CD14-positive monocyte (primary cell): Measurements from ENCODE around the gene UBR3. TPM values are rescaled to one million over a fixed set of nuclear protein-coding genes. Genes with fewer than 3 reads are reported as not detected.

Experiments
- DNase-seq, 3 donors: peaks; one replicate each; pipeline ENCODE4 v3.0.0-alpha.2; 2011 to 2022
- H2AFZ ChIP-seq: 2 replicates; pipeline ENCODE4 v1.6.0; 2012; ENCODE audit warnings: mild to moderate bottlenecking, low read depth, low read length, inconsistent platforms; ENCODE audit not compliant: insufficient read depth, poor library complexity, severe bottlenecking
- H3K27ac ChIP-seq, 2 donors: 1 replicate in 1 of 2; 2 replicates in 1 of 2; pipeline ENCODE4 v1.5.1; 2012 to 2013; ENCODE audit warnings: low read length in 2 of 2, control low read depth in 1 of 2, inconsistent platforms in 1 of 2, low read depth in 1 of 2, mild to moderate bottlenecking in 1 of 2
- H3K27me3 ChIP-seq, 2 donors: one replicate each; pipeline versions ENCODE4 v1.6.0 to v1.6.1; 2011 to 2013; ENCODE audit warnings: low read length in 2 of 2; ENCODE audit not compliant: control insufficient read depth in 2 of 2, insufficient read depth in 2 of 2
- H3K36me3 ChIP-seq, 2 donors: replicated peaks in 1 of 2; 1 replicate in 1 of 2; 2 replicates in 1 of 2; pipeline versions ENCODE4 v1.5.1 to v1.6.1; 2012 to 2013; ENCODE audit warnings: low read length in 2 of 2, control low read depth in 1 of 2, inconsistent platforms in 1 of 2, mild to moderate bottlenecking in 1 of 2; ENCODE audit not compliant: insufficient read depth in 2 of 2, control insufficient read depth in 1 of 2
- H3K4me1 ChIP-seq, 2 donors: 1 replicate in 1 of 2; 2 replicates in 1 of 2; pipeline versions ENCODE4 v1.5.1 to v1.6.1; 2012 to 2013; ENCODE audit warnings: low read length in 2 of 2, control low read depth in 1 of 2, inconsistent platforms in 1 of 2, mild to moderate bottlenecking in 1 of 2, moderate library complexity in 1 of 2; ENCODE audit not compliant: insufficient read depth in 2 of 2, control insufficient read depth in 1 of 2
- H3K4me2 ChIP-seq: replicated peaks from 2 replicates; pipeline ENCODE3; 2012; ENCODE audit warnings: low read length, moderate library complexity, mild to moderate bottlenecking; ENCODE audit not compliant: poor library complexity, severe bottlenecking; ENCODE audit errors: extremely low read depth
- H3K4me3 ChIP-seq, 3 experiments: fragments of 200-600 bp in 1 of 3; sonication (generic) in 1 of 3; replicated peaks in 1 of 3; 1 replicate in 2 of 3; 2 replicates in 1 of 3; pipeline ENCODE4 v1.5.1; 2011 to 2013; ENCODE audit warnings: low read length in 3 of 3, mild to moderate bottlenecking in 3 of 3, control low read depth in 2 of 3, low read depth in 2 of 3, inconsistent platforms in 1 of 3, moderate library complexity in 1 of 3
- H3K79me2 ChIP-seq: 2 replicates; pipeline ENCODE4 v1.6.0; 2012; ENCODE audit warnings: mild to moderate bottlenecking, control low read depth, inconsistent platforms, low read length, moderate library complexity; ENCODE audit not compliant: insufficient read depth
- H3K9ac ChIP-seq: 2 replicates; pipeline ENCODE4 v1.6.0; 2017; ENCODE audit warnings: low read length, mild to moderate bottlenecking; ENCODE audit not compliant: insufficient read depth, poor library complexity, severe bottlenecking
- H3K9me3 ChIP-seq, 2 donors: replicated peaks in 1 of 2; 1 replicate in 1 of 2; 2 replicates in 1 of 2; pipeline versions ENCODE4 v1.5.1 to v1.6.1; 2012 to 2013; ENCODE audit warnings: low read length in 2 of 2, control low read depth in 1 of 2; ENCODE audit not compliant: control insufficient read depth in 1 of 2, insufficient read depth in 1 of 2
- H4K20me1 ChIP-seq: 2 replicates; pipeline ENCODE4 v1.6.0; 2012; ENCODE audit warnings: mild to moderate bottlenecking, low read length, control low read depth, moderate library complexity; ENCODE audit not compliant: insufficient read depth
- H3K27ac Mint-ChIP-seq, 7 donors: one replicate each; pipeline ENCODE4 v1.8.0; 2020; ENCODE audit warnings: mild to moderate bottlenecking in 7 of 7, mixed read lengths in 7 of 7, moderate library complexity in 6 of 7, inconsistent platforms in 2 of 7
- H3K27me3 Mint-ChIP-seq, 3 donors: one replicate each; pipeline ENCODE4 v1.8.0; 2021 to 2022; ENCODE audit warnings: low read depth in 3 of 3, mild to moderate bottlenecking in 3 of 3, mixed read lengths in 3 of 3, moderate library complexity in 3 of 3, inconsistent platforms in 1 of 3
- H3K36me3 Mint-ChIP-seq, 2 donors: one replicate each; pipeline ENCODE4 v1.8.0; 2020; ENCODE audit warnings: mixed read lengths in 2 of 2, inconsistent platforms in 1 of 2, mild to moderate bottlenecking in 1 of 2
- H3K4me1 Mint-ChIP-seq: one replicate; pipeline ENCODE4 v1.8.0; 2020; ENCODE audit warnings: mild to moderate bottlenecking, mixed read lengths
- H3K4me3 Mint-ChIP-seq, 2 donors: one replicate each; pipeline ENCODE4 v1.8.0; 2020; ENCODE audit warnings: mild to moderate bottlenecking in 2 of 2, mixed read lengths in 2 of 2, moderate library complexity in 1 of 2
- H3K9me3 Mint-ChIP-seq, 7 donors: one replicate each; pipeline ENCODE4 v1.8.0; 2020 to 2022; ENCODE audit warnings: mixed read lengths in 7 of 7, mild to moderate bottlenecking in 6 of 7, moderate library complexity in 6 of 7, inconsistent platforms in 2 of 7
- WGBS: methylation state at CpG from one replicate; pipeline ENCODE4 v1.1.5; 2013; ENCODE audit warnings: missing lambda C conversion rate; ENCODE audit not compliant: insufficient coverage; 5-methylcytosine and 5-hydroxymethylcytosine counted together
- intact Hi-C, 2 donors: fragments of 100-400 bp; cut with micrococcal nuclease; formaldehyde crosslinking; loops; one replicate each; pipeline versions ENCODE4 v1.15.0 to v1.15.1; 2023
- polyA minus RNA-seq: library from RNA; depleted of rRNA, polyadenylated mRNA; stranded (reverse); fragments of >200 nt; gene quantifications from 2 replicates; pipeline ENCODE4 v1.2.3, GENCODE V29; 2012
- polyA plus RNA-seq, 3 donors: library from polyadenylated mRNA; depleted of rRNA in 1 of 3; unstranded in 2 of 3; stranded (reverse) in 1 of 3; fragments of 300-500 nt in 2 of 3; fragments of >200 nt in 1 of 3; fragmentation: Illumina TruSeq in 2 of 3; gene quantifications; 1 replicate in 2 of 3; 2 replicates in 1 of 3; pipeline ENCODE4 v1.2.3, GENCODE V29; 2012 to 2021
- total RNA-seq, 12 experiments: library from RNA in 1 of 12; stranded (reverse) in 1 of 12; fragments of 120-200 nt in 1 of 12; gene quantifications; one replicate each; pipeline ENCODE4 v1.2.4 and lab custom pipeline; 2013 to 2026; ENCODE audit warnings: mixed read lengths in 6 of 12, inconsistent platforms in 1 of 12
- TF ChIP-seq, protein P1 (sequence below): fragments of 200-600 bp; IDR thresholded peaks from one replicate; pipeline ENCODE4 v1.8.0; 2022; ENCODE audit warnings: antibody characterized with exemption, mild to moderate bottlenecking

UBR3 gene, protein sequence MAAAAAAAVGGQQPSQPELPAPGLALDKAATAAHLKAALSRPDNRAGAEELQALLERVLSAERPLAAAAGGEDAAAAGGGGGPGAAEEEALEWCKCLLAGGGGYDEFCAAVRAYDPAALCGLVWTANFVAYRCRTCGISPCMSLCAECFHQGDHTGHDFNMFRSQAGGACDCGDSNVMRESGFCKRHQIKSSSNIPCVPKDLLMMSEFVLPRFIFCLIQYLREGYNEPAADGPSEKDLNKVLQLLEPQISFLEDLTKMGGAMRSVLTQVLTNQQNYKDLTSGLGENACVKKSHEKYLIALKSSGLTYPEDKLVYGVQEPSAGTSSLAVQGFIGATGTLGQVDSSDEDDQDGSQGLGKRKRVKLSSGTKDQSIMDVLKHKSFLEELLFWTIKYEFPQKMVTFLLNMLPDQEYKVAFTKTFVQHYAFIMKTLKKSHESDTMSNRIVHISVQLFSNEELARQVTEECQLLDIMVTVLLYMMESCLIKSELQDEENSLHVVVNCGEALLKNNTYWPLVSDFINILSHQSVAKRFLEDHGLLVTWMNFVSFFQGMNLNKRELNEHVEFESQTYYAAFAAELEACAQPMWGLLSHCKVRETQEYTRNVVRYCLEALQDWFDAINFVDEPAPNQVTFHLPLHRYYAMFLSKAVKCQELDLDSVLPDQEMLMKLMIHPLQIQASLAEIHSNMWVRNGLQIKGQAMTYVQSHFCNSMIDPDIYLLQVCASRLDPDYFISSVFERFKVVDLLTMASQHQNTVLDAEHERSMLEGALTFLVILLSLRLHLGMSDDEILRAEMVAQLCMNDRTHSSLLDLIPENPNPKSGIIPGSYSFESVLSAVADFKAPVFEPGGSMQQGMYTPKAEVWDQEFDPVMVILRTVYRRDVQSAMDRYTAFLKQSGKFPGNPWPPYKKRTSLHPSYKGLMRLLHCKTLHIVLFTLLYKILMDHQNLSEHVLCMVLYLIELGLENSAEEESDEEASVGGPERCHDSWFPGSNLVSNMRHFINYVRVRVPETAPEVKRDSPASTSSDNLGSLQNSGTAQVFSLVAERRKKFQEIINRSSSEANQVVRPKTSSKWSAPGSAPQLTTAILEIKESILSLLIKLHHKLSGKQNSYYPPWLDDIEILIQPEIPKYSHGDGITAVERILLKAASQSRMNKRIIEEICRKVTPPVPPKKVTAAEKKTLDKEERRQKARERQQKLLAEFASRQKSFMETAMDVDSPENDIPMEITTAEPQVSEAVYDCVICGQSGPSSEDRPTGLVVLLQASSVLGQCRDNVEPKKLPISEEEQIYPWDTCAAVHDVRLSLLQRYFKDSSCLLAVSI (N-terminal part only)
- total RNA-seq (2013), result 23.8 TPM
- polyA plus RNA-seq (10 to 100 TPM in 1 of 3 donors, 1 to 10 TPM in 2; 4.3 to 10.7 (median 4.7) TPM), polyA minus RNA-seq (11.1 and 12.5 TPM in 2 replicates), total RNA-seq (lab: John Stamatoyannopoulos, UW) (33.1 to 104 (median 84.2) reads per million in 11 experiments)

DNA sequence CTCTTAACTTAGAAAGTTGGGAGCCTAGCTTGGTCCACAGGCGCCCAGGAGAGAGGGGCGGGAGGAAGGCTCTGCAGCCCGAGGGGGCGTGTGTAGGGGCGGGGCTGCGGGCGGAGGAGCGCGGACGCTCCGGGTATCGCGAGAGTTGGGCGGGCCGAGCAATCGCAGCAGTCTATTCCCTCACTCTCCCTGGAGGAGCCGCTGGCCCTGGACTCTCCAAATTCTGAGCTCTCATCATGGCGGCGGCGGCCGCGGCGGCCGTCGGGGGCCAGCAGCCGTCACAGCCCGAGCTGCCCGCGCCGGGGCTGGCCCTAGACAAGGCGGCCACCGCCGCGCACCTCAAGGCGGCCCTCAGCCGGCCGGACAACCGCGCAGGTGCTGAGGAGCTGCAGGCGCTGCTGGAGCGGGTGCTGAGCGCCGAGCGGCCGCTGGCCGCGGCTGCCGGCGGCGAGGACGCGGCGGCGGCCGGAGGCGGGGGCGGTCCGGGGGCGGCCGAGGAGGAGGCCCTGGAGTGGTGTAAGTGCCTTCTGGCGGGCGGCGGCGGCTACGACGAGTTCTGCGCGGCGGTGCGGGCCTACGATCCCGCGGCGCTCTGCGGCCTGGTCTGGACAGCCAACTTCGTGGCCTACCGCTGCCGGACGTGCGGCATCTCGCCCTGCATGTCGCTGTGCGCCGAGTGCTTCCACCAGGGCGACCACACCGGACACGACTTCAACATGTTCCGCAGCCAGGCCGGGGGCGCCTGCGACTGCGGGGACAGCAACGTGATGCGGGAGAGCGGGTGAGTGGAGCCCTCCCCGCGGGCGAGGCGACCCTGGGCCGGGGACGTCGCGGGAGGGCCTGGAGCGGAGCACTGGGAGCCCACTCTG is at the start of gene UBR3:
TSS of gene UBR3 (plus strand) at position 183 of the 869 bp plus-strand sequence. CDS start at position 237, 54 bp downstream.
- Histone ChIP-seq H3K4me1 (peaks cover 27 to 44% of the 10 kb centered on the region in 2 donors), H2AFZ (peak within 1 kb of the TSS; percentile 87), H3K27ac (peak within 1 kb of the TSS; percentile 47 to 78), H3K36me3 (peaks cover 0 to 16% of the 10 kb centered on the region in 2 donors), H3K4me3 (peak within 1 kb of the TSS; percentile 67 to 97 (median 92)), H4K20me1 (peaks cover 44% of the 10 kb centered on the region), H3K27me3 (no peaks in the 10 kb centered on the region), H3K9me3 (no peaks in the 10 kb centered on the region), H3K79me2 (peaks cover 67% of the 10 kb centered on the region), H3K9ac (peak within 1 kb of the TSS; percentile 81), H3K4me2 (peak within 1 kb of the TSS; percentile 99)
- under 1% methylated on average over 94 of the region's 104 CpGs for WGBS
- Mint-ChIP-seq H3K36me3 (peaks cover 12 to 15% of the 10 kb centered on the region in 2 donors), H3K27ac (peak within 1 kb of the TSS; percentile 80 to 94 (median 89)), H3K4me1 (peaks cover 42% of the 10 kb centered on the region), H3K27me3 (peaks cover 1 to 5% (median 3%) of the 10 kb centered on the region in 3 donors), H3K4me3 (peak within 1 kb of the TSS; percentile 89 to 100), H3K9me3 (peaks cover 0 to 1% (median 0%) of the 10 kb centered on the region in 7 donors)
- peak; percentile 87 to 89 (median 87) for DNase-seq
- intact Hi-C loops, result loop anchor here (10.0 kb wide), 3 partner anchors 107 to 253 kb away; partner anchors contain the start of genes FASTKD1 (in 1 of the 2) and PPIG (in 1 of the 2)
- TF ChIP-seq, protein P1, sequence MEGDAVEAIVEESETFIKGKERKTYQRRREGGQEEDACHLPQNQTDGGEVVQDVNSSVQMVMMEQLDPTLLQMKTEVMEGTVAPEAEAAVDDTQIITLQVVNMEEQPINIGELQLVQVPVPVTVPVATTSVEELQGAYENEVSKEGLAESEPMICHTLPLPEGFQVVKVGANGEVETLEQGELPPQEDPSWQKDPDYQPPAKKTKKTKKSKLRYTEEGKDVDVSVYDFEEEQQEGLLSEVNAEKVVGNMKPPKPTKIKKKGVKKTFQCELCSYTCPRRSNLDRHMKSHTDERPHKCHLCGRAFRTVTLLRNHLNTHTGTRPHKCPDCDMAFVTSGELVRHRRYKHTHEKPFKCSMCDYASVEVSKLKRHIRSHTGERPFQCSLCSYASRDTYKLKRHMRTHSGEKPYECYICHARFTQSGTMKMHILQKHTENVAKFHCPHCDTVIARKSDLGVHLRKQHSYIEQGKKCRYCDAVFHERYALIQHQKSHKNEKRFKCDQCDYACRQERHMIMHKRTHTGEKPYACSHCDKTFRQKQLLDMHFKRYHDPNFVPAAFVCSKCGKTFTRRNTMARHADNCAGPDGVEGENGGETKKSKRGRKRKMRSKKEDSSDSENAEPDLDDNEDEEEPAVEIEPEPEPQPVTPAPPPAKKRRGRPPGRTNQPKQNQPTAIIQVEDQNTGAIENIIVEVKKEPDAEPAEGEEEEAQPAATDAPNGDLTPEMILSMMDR, result no peak
